M059J (cell line): Measurements from ENCODE around the gene NOTCH4. TPM values are rescaled to one million over a fixed set of nuclear protein-coding genes. Genes with fewer than 3 reads are reported as not detected.

Experiments
- DNase-seq: peaks from one replicate; pipeline ENCODE4 v3.0.0-alpha.2; 2012; ENCODE audit warnings: low read depth
- total RNA-seq: library from RNA; depleted of rRNA; stranded (reverse); fragments of >200 nt; shearing (Covaris generic); gene quantifications from 2 replicates; pipeline ENCODE4 v1.2.3, GENCODE V29; 2014

The NOTCH4 gene
- total RNA-seq, 1 experiment from 2014 or later: 2.2 TPM

DNA sequence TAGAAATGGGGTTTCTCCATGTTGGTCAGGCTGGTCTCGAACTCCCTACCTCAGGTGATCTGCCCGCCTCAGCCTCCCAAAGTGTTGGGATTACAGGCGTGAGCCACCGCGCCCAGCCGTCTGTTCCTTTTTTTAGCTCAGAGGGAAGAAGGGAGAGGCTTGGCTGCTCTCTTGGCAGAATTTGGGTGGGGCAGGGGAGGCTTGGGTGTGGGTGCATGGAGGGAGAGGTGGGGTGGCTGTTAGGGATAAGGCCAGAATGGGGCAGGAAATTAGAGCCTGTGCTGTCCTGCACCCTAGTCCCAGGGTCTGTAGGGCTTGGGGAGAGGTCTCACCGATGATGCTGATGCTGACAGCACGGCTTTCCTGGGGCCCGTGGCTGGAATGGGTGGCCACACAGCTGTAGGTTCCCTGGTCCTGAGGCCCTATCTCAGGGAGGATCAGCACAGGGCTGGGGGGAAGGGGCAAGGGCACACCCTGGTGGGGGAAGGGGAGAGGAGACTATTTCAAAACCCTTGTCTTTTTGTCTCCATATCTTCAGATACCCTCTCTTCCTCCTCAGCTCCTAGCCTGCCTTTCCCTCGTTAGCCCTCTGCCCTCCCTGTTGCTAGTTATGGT lies 41.8 kb downstream of the NOTCH4 start:
- DNase-seq: no peak

DNA sequence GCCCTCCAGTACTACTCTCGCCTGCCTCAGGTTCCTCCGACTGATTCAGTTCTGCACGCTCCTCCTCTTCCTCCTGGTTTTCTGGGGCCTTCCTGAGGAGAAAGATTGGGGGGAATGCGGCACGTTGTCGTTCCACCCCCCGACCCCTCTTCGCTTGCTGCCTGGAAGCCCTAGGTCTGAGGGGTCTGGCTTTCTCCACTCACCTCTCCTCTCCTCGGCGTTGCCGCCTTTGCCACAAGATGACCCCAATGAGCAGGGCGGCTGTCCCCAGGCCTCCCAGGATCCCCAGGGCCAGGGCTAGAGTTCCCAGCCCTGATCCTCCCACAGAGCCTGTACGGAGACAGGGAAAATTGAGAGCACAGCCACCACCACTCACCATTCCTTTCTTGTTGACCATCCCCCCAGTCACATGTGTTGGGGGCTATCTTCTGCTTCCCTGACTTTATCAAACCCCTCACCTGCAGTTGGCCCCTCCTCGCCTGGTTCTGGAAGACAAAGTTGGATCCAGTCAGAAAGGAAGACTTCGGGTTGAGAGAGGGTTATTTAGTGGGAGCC lies 42.6 kb downstream of the NOTCH4 start:
- DNase-seq: no peak

- no peak for DNase-seq
Observed at GRCh38 chr6:32179766-32180405, 44.0 kb downstream of the NOTCH4 start.

GRCh38 chr6:32178547-32179440 lies 45.1 kb downstream of the NOTCH4 start:
- DNase-seq: peak; percentile 32

GRCh38 chr6:32177788-32178546 lies 45.9 kb downstream of the NOTCH4 start, which contains the start of gene RNF5:
Gene RNF5 (plus strand): TSS chr6:32178405. CDS start chr6:32178512, 107 bp downstream.
- DNase-seq: peak; percentile 100

GRCh38 chr6:32177183-32177787 lies 46.6 kb downstream of the NOTCH4 start:
- no peak for DNase-seq

GRCh38 chr6:32176476-32177182 lies 47.2 kb downstream of the NOTCH4 start:
- DNase-seq: peak; percentile 83

- peak; percentile 97 for DNase-seq
Observed at GRCh38 chr6:32175711-32176475, 48.0 kb downstream of the NOTCH4 start, which contains the start of gene AGPAT1. Gene AGPAT1 (minus strand): TSS chr6:32176084. CDS start chr6:32171496, 4,588 bp downstream.

- no peak for DNase-seq
Observed at GRCh38 chr6:32175322-32175710, 48.6 kb downstream of the NOTCH4 start.

DNA sequence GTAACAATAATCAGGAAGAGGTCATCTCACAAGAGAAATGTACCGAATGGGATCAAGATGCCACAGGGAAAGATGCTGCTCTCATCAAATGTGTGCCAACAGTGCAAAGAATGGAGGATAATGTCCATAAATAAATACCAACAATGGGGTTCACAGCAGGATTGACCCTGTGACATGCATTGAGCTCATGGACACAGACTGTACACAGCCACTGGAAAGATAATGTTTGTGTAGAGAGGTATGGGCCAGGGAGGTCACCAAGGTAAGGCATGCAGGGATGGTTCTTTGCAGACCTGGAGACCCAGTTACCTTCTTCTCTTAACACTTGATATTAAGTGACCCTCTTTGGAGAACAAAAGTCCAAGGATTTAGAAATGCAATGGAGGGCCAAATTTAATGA lies 49.5 kb downstream of the NOTCH4 start:
- no peak for DNase-seq

GRCh38 chr6:32173051-32173727 lies 50.7 kb downstream of the NOTCH4 start:
- DNase-seq: no peak

DNA sequence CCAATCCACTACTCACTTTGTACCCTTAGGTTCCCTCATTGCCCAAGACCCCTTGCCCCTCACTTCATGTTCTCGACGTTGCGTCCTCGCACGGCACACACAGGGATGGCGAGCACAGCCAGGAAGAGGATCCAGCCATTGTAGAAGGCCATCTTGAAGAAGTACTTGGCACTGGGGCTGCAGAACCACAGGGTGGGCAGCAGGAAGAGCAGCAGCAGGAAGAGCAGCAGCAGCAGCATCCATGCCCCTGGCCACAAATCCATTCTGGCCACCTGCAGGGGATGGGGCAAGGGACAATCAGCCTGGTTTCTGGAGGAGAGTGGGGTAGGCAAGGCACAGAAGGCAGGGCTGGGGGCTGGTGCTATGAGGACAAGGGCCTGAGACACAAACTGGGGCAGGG lies 52.6 kb downstream of the NOTCH4 start:
- DNase-seq: no peak

GRCh38 chr6:32170294-32170693 lies 53.6 kb downstream of the NOTCH4 start:
- DNase-seq: no peak

DNA sequence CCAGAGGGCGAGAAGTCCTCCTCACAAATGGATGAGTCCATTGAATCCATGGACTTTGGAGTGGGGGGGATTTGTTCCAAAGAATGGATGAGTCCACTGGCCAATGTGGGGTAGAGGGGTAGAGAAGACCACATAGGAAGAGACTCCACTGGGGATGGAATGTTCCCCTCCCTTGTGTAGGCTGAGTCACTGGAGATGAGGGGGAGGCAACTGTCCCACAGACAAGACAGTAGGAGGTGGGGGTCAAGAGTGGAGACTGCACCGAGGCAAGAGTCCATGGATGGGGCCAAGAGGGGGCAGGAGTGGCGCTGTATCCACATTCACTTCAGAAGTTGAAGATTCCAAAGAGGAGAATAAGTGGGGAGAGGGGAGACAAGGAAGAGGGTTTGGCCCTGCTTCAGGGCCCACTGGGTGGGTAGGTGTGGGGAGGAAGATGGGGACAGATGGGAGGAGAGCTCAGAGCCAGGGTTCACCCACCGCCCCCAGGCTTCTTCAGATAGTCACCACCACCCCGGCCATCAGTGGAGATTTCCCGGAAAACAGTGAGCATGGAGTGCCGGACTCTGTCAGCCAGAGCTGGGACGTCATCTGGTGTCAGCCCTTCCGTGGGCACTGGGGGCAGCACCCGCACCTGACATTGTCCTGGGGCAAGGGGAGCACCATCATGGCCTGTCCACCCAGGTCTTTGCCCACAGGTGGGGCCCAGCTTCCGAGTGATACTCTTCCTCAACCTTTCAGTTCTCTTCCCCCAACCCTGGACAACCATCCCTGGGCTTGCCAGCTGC lies 54.9 kb downstream of the NOTCH4 start:
- no peak for DNase-seq

DNA sequence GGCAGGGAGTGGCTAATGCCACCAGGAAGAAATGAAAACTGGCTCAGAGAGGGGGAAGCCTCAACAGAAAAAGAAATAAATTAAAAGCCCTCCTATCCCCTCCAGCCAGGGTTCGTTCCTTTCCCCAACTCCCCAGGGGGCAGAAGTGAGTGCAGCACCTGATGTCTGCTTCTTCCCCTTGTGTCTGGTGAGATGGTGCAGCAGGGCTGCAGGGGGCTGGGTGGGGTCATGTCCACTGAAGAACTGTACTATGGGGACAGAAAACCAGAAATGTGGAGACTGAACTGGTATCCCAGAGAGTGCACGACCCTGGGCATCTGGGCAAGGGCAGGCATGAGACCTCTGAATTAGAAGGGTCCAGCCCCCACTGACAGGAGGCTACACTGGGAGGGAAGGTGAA lies 55.5 kb downstream of the NOTCH4 start:
- DNase-seq: no peak

- DNase-seq: no peak
Observed at GRCh38 chr6:32167761-32168262, 56.1 kb downstream of the NOTCH4 start.

DNA sequence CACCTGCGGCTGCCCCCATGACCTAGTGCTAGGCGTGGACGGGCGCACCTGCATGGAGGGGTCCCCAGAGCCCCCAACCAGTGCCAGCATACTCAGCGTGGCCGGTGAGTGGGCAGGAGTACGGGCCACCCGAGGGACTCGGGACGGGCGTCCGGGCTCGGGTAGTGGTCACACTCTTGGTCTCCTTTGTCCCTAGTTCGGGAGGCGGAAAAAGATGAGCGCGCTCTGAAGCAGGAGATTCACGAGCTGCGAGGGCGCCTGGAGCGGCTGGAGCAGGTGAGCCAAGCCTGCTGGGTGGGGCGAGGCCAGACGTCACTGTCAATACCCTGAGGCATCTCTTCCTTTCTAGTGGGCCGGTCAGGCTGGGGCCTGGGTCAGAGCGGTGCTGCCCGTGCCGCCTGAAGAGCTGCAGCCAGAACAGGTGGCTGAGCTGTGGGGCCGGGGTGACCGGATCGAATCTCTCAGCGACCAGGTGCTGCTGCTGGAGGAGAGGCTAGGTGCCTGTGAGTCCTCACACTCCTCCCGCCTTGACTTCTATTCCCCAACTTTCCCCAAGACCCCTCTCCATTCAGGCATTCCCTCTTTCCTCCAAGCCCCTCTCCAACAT lies 56.6 kb downstream of the NOTCH4 start:
- no peak for DNase-seq
